Measurements from ENCODE around the gene PREX1. TPM values are rescaled to one million over a fixed set of nuclear protein-coding genes. Genes with fewer than 3 reads are reported as not detected.

The PREX1 gene
- polyA plus RNA-seq, 1 of the 3 experiments (the other 2 are of a cell fraction) = 5.3 TPM

- Histone ChIP-seq H3K9me3 (no peaks in the 10 kb centered on the region), H3K4me1 (ENCODE audit: control insufficient read depth in 1 of 2, insufficient read depth in 2 of 2, low read depth in 1 of 2, low read length in 1 of 2) (no peaks in the 10 kb centered on the region), H2AFZ (ENCODE audit: low read depth) (no peak overlapping the region), H3K27ac (ENCODE audit: low read depth in 2 of 2, low read length in 1 of 2) (no peak overlapping the region), H3K9ac (no peak overlapping the region), H3K4me3 (ENCODE audit: low read depth in 2 of 2, low read length in 1 of 2) (no peak overlapping the region), H3K36me3 (replicated peaks in 1 of 2; ENCODE audit: control insufficient read depth in 1 of 2, insufficient read depth in 2 of 2, low read length in 1 of 2) (no peaks in the 10 kb centered on the region), H4K20me1 (ENCODE audit: insufficient read depth) (no peaks in the 10 kb centered on the region), H3K9me2 (no peaks in the 10 kb centered on the region), H3K27me3 (ENCODE audit: insufficient read depth) (no peaks in the 10 kb centered on the region), H3K4me2 (no peak overlapping the region), H3K79me2 (ENCODE audit: insufficient read depth) (no peaks in the 10 kb centered on the region), H3F3A (replicated peaks; ENCODE audit: insufficient read depth) (no peaks in the 10 kb centered on the region)
- DNase-seq = no peak
- CTCF ChIA-PET = interaction anchor here (0.6 to 0.9 kb wide), 5 partner anchors 10 to 54 kb away, joined by 3 to 5 read pairs (median 3); no protein-coding TSS in a partner anchor
- POLR2A ChIA-PET = no interaction called here
- WGBS (ENCODE audit: low lambda C conversion rate) = 86% methylated on average over 9 of the region's 10 CpGs
- no peak for TF ChIP-seq SMC3 (IDR thresholded peaks at IDR 0.05; ENCODE audit: low read depth, low read length)
- no peak for TF ChIP-seq EP300 (IDR thresholded peaks at IDR 0.05; ENCODE audit: borderline replicate concordance in 1 of 2, low read depth in 1 of 2, low read length in 1 of 2)
- TF ChIP-seq FOXJ3 (CRISPR knock-in tag; IDR thresholded peaks at IDR 0.05) = no peak
- no peak for TF ChIP-seq TAF1 (IDR thresholded peaks at IDR 0.05; ENCODE audit: borderline replicate concordance, low read depth, low read length)
- no peak for TF ChIP-seq FOXM1 (IDR thresholded peaks at IDR 0.05; ENCODE audit: low read depth)
- no peak for TF ChIP-seq IRF3 (IDR thresholded peaks at IDR 0.05; ENCODE audit: low read depth, low read length)
- TF ChIP-seq SIN3A (IDR thresholded peaks at IDR 0.05; ENCODE audit: borderline replicate concordance, low read depth, low read length) = no peak
- no peak for TF ChIP-seq FOSL2 (IDR thresholded peaks at IDR 0.05; ENCODE audit: borderline replicate concordance, low read depth)
- no peak for TF ChIP-seq REST (IDR thresholded peaks at IDR 0.05; ENCODE audit: low read depth, low read length)
- TF ChIP-seq MEF2A (IDR thresholded peaks at IDR 0.05; ENCODE audit: borderline replicate concordance, low read depth) = no peak
- TF ChIP-seq, protein P1, sequence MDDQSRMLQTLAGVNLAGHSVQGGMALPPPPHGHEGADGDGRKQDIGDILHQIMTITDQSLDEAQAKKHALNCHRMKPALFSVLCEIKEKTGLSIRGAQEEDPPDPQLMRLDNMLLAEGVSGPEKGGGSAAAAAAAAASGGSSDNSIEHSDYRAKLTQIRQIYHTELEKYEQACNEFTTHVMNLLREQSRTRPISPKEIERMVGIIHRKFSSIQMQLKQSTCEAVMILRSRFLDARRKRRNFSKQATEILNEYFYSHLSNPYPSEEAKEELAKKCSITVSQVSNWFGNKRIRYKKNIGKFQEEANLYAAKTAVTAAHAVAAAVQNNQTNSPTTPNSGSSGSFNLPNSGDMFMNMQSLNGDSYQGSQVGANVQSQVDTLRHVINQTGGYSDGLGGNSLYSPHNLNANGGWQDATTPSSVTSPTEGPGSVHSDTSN (IDR thresholded peaks at IDR 0.05) = no peak
Measured at GRCh38 chr20:48711696-48712464, 115.9 kb downstream of the PREX1 start.
